HG02981 (cell line): ENCODE measurements around the gene SLC5A11.
"Not testable (repeated sequence)": the region's sequence is repeated elsewhere in the genome, so short reads cannot be mapped to it uniquely, and the experiment has no call there.

Experiments used
- ATAC-seq: cut with Tn5 transposase; IDR thresholded peaks from one replicate; pipeline ENCODE4 v1.9.1; 2021; ENCODE audit warnings: mild to moderate bottlenecking, moderate library complexity; ENCODE audit not compliant: unreplicated experiment

SLC5A11 gene, protein sequence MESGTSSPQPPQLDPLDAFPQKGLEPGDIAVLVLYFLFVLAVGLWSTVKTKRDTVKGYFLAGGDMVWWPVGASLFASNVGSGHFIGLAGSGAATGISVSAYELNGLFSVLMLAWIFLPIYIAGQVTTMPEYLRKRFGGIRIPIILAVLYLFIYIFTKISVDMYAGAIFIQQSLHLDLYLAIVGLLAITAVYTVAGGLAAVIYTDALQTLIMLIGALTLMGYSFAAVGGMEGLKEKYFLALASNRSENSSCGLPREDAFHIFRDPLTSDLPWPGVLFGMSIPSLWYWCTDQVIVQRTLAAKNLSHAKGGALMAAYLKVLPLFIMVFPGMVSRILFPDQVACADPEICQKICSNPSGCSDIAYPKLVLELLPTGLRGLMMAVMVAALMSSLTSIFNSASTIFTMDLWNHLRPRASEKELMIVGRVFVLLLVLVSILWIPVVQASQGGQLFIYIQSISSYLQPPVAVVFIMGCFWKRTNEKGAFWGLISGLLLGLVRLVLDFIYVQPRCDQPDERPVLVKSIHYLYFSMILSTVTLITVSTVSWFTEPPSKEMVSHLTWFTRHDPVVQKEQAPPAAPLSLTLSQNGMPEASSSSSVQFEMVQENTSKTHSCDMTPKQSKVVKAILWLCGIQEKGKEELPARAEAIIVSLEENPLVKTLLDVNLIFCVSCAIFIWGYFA

GRCh38 chr16:24845726-24846547 is at the start of gene SLC5A11:
SLC5A11 (plus strand) TSS chr16:24845963; CDS start chr16:24858644, 12,681 bp downstream.
- ATAC-seq, result no peak

GRCh38 chr16:24800586-24800985 is 45.2 kb upstream of the SLC5A11 start:
- no peak for ATAC-seq

GRCh38 chr16:24801761-24802302 is 43.9 kb upstream of the SLC5A11 start:
- ATAC-seq, result no peak

- ATAC-seq, result no peak
These were observed 40.3 kb upstream of the SLC5A11 start for GRCh38 chr16:24805484-24805883.

GRCh38 chr16:24807301-24807700 is 38.5 kb upstream of the SLC5A11 start:
- ATAC-seq, result no peak

DNA sequence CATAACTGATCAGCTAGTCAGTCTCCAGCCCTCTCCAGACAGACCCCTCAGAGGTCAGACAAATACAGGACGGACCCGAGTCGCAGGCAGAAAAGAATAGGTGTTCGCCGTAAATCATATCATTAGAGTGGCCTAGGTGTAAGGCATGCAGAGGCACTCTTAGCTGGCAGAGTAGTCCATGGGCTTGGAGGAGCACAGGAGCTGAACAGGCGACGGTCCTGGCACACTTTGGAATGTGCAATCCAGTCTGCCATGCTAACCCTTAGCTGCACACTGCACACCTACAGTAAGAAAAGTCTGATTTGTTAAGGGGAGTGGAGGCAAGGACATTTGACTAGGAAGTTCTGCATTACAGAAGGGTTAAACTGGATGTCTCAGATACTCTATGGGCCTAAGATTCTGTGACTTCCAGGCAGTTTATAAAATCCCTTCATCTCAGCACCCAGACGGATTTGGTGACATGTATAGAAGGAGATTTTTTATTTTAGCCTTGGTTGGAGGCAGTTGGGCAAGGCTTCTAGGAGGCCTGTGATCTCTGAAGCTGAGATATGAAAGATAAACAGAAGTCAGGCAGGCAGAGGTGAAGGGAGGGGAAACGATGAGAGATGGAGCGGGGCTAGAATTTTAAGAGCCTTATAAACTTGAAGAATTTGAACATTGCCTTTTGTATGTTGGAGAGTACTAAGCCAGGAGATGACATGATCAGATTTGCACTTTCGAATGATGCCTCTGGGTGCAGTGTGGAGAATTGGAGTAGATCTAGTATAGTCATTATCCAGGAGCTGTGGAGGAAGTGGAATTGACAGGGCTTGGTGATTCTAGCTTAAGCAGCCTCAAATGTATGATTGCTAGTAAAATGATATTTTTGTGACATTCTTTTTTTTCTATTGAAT is 34.6 kb upstream of the SLC5A11 start:
- no peak for ATAC-seq

- not testable (repeated sequence) for ATAC-seq
These were observed 33.0 kb upstream of the SLC5A11 start for GRCh38 chr16:24812813-24813212.

DNA sequence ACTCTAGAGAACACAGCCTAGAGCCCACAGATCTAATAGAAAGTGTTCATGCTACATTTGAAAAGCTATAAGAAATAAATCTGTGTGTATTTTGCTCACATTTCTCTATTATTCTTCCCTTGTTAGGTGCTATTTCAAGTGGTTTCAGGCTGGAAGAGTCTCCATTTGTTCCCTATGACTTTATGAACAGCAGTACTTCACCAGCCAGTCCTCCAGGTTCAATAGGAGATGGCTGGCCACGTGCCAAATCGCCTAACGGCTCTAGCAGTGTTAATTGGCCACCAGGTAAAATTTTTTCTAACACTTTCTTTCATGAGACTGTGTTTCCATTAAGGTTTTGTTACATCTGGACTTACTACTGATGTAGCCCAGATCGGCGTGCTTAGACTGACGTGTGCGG is 30.7 kb upstream of the SLC5A11 start:
- ATAC-seq, result no peak

- ATAC-seq, result no peak
These were observed 29.1 kb upstream of the SLC5A11 start for GRCh38 chr16:24816688-24817087.

GRCh38 chr16:24819462-24820040 is 26.2 kb upstream of the SLC5A11 start:
- ATAC-seq, result no peak

DNA sequence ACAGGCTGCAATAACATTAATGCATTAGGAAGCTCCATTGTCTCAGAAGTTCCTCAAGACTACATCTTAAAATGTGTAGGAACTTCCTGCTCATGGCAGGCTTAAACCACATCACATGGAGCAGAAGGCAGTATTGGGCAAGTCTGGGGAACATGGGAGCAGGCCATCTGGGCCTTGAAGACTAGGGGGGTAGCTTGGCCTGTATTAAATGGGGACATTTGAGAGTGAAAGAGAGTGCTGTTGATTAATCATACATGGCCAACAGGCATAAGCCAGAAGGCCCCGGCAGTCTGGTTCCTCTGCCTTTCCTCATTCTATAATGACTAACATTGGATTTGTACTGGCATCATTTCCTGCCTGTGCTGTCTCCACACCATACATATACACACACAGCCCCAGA is 25.2 kb upstream of the SLC5A11 start:
- ATAC-seq, result no peak

DNA sequence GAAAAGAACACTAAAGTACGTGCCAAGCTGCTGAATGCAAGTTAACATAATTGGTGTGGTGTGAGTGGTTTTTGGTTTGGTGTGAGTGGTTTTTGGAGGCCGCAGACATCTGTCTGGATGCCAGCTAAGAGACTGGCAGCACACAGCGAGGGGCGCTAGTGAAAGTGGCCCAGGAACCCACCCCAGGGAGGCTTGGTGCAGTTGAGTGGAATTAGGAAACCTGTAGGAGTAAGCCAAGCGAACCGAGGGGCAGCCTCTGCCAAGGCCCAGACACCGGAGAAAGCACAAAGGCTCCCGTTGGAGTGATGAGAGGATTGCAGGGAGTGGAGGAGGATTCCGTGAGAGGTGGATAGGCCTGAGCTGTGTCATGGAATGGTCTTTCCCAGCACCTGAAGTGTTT is 24.6 kb upstream of the SLC5A11 start:
- ATAC-seq, result no peak

- no peak for ATAC-seq
These were observed 23.2 kb upstream of the SLC5A11 start for GRCh38 chr16:24822542-24822941.

GRCh38 chr16:24822974-24823373 is 22.8 kb upstream of the SLC5A11 start:
- ATAC-seq, result no peak

DNA sequence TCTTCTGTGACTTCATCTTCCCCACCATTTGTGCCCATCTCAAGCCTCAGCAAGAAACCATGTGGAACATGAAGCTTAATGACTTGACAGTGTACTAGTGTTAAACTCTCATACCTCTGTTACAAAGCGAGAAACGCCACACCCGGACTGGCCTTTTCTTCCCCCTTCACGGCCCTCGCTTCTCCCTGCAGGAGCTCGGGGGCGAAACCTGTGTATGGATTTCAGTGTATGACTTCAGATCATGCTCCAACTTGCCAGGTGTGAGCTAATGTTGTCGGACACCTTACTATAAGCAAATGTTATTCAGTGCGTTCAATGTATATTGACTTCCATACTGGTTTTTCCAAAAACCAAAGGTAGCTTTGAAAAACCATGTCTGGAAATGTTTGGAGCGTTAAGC is 20.1 kb upstream of the SLC5A11 start:
- ATAC-seq, result no peak

- no peak for ATAC-seq
These were observed 19.6 kb upstream of the SLC5A11 start for GRCh38 chr16:24826096-24826690.

GRCh38 chr16:24826817-24827566 is 18.8 kb upstream of the SLC5A11 start:
- no peak for ATAC-seq

- no peak for ATAC-seq
These were observed 16.6 kb upstream of the SLC5A11 start for GRCh38 chr16:24829153-24829552.

DNA sequence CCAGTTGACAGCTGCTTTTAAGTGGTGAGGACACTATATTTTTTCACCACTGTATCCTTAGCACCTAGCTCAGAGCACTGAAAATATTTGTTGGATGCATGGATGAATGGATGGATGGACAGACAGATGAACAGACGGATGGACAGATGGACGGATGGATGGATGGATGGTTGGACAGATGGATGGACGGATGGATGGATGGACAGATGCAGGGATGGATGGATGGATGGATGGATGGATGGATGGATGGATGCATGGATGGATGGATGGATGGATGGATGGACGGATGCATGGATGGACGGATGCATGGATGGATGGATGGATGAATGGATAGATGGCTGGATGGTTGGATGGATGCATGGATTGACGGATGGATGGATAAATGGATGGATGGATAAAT is 12.4 kb upstream of the SLC5A11 start:
- no peak for ATAC-seq
